HFFc6 (cell line): ENCODE data around the gene MYBL2. TPM values are rescaled to one million over a fixed set of nuclear protein-coding genes. Genes with fewer than 3 reads are reported as not detected.

Experiments used
- DNase-seq: peaks from one replicate; pipeline ENCODE4 v3.0.0-alpha.2; 2018
- H3K27ac Mint-ChIP-seq: 2 replicates; pipeline ENCODE4 v1.8.0; 2020; ENCODE audit warnings: mild to moderate bottlenecking, mixed read lengths
- H3K27me3 Mint-ChIP-seq: 2 replicates; pipeline ENCODE4 v1.8.0; 2021; ENCODE audit warnings: mild to moderate bottlenecking, moderate library complexity, mixed read lengths; ENCODE audit not compliant: insufficient read depth
- H3K36me3 Mint-ChIP-seq: 2 replicates; pipeline ENCODE4 v1.8.0; 2021; ENCODE audit warnings: low read depth, mixed read lengths
- H3K4me1 Mint-ChIP-seq: 2 replicates; pipeline ENCODE4 v1.8.0; 2020; ENCODE audit warnings: low read depth, mixed read lengths
- H3K4me3 Mint-ChIP-seq: 2 replicates; pipeline ENCODE4 v1.8.0; 2020; ENCODE audit warnings: mild to moderate bottlenecking, moderate library complexity, mixed read lengths
- H3K9me3 Mint-ChIP-seq: 2 replicates; pipeline ENCODE4 v1.8.0; 2020; ENCODE audit warnings: mild to moderate bottlenecking, mixed read lengths
- total RNA-seq, 6 experiments: library from RNA; stranded (reverse); fragmentation: NEBNext Ultra II Directional; extraction: Animal tissue kit (Norgen Biotek cat#: 25700); gene quantifications; 2 replicates in 1 of 6; 3 replicates in 5 of 6; pipeline ENCODE4 v1.2.3, GENCODE V29; 2021
- TF ChIP-seq, protein P1 (sequence below): fragments of 200-600 bp; sonication (generic); IDR thresholded peaks from 2 replicates; pipeline ENCODE4 v1.5.0; 2021; ENCODE audit warnings: antibody characterized with exemption, mild to moderate bottlenecking

Gene MYBL2
- total RNA-seq, 6 experiments from 2014 or later, result 8.9 to 20.4 (median 20.1) TPM

- no peaks in the 10 kb centered on the region for H3K9me3 Mint-ChIP-seq
- TF ChIP-seq, protein P1, sequence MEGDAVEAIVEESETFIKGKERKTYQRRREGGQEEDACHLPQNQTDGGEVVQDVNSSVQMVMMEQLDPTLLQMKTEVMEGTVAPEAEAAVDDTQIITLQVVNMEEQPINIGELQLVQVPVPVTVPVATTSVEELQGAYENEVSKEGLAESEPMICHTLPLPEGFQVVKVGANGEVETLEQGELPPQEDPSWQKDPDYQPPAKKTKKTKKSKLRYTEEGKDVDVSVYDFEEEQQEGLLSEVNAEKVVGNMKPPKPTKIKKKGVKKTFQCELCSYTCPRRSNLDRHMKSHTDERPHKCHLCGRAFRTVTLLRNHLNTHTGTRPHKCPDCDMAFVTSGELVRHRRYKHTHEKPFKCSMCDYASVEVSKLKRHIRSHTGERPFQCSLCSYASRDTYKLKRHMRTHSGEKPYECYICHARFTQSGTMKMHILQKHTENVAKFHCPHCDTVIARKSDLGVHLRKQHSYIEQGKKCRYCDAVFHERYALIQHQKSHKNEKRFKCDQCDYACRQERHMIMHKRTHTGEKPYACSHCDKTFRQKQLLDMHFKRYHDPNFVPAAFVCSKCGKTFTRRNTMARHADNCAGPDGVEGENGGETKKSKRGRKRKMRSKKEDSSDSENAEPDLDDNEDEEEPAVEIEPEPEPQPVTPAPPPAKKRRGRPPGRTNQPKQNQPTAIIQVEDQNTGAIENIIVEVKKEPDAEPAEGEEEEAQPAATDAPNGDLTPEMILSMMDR, result no peak
- H3K27me3 Mint-ChIP-seq, result peaks cover 1% of the 10 kb centered on the region; the same call in 1 of the 2 replicates
- no peak overlapping the region for H3K27ac Mint-ChIP-seq
- no peak overlapping the region for H3K4me3 Mint-ChIP-seq
- 0 out of 2 replicates have a peak, but pooled peaks cover 5% of the 10 kb centered on the region for H3K36me3 Mint-ChIP-seq
- DNase-seq, result no peak
- H3K4me1 Mint-ChIP-seq, result no peaks in the 10 kb centered on the region
Observed at GRCh38 chr20:43700627-43701026, 33.7 kb downstream of the MYBL2 start.

DNA sequence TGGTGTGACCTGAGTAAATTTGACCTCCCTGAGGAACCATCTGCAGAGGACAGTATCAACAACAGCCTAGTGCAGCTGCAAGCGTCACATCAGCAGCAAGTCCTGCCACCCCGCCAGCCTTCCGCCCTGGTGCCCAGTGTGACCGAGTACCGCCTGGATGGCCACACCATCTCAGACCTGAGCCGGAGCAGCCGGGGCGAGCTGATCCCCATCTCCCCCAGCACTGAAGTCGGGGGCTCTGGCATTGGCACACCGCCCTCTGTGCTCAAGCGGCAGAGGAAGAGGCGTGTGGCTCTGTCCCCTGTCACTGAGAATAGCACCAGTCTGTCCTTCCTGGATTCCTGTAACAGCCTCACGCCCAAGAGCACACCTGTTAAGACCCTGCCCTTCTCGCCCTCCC, 35.6 kb downstream of the MYBL2 start:
- Mint-ChIP-seq H3K4me3 (no peak overlapping the region), H3K27ac (no peak overlapping the region), H3K4me1 (no peaks in the 10 kb centered on the region), H3K27me3 (peaks cover 1% of the 10 kb centered on the region; the same call in 1 of the 2 replicates), H3K36me3 (peaks cover 10% of the 10 kb centered on the region), H3K9me3 (no peaks in the 10 kb centered on the region)
- TF ChIP-seq, protein P1, result no peak
- no peak for DNase-seq

GRCh38 chr20:43710370-43711044, 43.6 kb downstream of the MYBL2 start:
- Mint-ChIP-seq H3K4me3 (no peak overlapping the region), H3K9me3 (no peaks in the 10 kb centered on the region), H3K27ac (no peak overlapping the region), H3K36me3 (peaks cover 5% of the 10 kb centered on the region), H3K4me1 (no peaks in the 10 kb centered on the region), H3K27me3 (peaks cover 3% of the 10 kb centered on the region)
- TF ChIP-seq, protein P1, result no peak
- no peak for DNase-seq

DNA sequence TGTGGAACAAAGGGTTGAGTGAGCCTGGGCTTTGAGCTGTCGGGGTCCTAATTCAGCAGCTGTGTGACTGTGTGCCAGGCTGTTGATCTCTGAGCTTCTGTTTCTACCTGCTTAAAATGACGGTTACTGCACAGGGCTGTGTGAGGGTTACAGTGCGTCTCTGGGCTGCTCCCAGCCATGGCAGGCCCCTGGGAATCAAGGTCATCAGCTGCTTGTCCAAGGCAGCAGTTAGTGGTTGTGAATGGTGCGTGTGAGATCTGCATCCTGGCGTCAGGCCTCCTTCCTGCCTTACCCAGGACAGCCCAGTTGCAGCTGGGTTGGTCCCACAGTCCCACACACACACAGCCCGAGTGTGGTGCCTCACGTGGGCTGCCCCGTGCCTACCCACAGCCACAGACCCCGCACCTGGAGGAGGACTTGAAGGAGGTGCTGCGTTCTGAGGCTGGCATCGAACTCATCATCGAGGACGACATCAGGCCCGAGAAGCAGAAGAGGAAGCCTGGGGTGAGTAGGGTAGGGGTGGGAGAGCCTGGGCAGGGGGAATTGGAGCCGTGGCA, 44.3 kb downstream of the MYBL2 start:
- peaks cover 1% of the 10 kb centered on the region for H3K36me3 Mint-ChIP-seq
- H3K27ac Mint-ChIP-seq, result no peak overlapping the region
- no peak for DNase-seq
- H3K4me3 Mint-ChIP-seq, result no peak overlapping the region
- TF ChIP-seq, protein P1, result no peak
- H3K27me3 Mint-ChIP-seq, result peaks cover 3% of the 10 kb centered on the region
- H3K4me1 Mint-ChIP-seq, result no peaks in the 10 kb centered on the region
- H3K9me3 Mint-ChIP-seq, result no peaks in the 10 kb centered on the region

GRCh38 chr20:43715044-43715443, 48.1 kb downstream of the MYBL2 start:
- no peak for DNase-seq
- H3K27me3 Mint-ChIP-seq, result peaks cover 5% of the 10 kb centered on the region
- H3K4me1 Mint-ChIP-seq, result no peaks in the 10 kb centered on the region
- H3K9me3 Mint-ChIP-seq, result no peaks in the 10 kb centered on the region
- no peak overlapping the region for H3K4me3 Mint-ChIP-seq
- peaks cover 5% of the 10 kb centered on the region for H3K36me3 Mint-ChIP-seq
- TF ChIP-seq, protein P1, result no peak
- H3K27ac Mint-ChIP-seq, result no peak overlapping the region
